GM19240 (cell line): Measurements from ENCODE around the gene LRRC9.

ENCODE experiments used
- DNase-seq: peaks from one replicate; pipeline ENCODE4 v3.0.0; 2011; ENCODE audit warnings: low spot score; ENCODE audit not compliant: insufficient read length

Gene LRRC9

DNA sequence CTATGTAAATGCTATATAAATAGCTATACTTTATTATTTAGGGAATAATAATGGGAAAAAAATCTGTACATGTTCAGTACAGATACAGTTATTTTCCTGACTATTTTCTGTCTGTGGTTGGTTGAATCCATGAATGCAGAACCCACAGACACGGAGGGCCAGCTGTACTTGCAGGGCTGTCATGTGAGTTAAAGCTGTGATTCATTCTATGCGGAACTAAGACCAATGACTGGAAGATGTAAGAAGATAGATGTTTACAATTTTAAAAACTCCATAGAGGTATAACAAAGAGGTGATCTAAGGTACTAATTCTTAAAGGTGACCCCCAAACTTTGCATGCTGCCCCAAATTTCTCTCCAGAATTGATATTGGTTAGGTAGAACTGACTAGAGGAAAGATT lies 186.4 kb downstream of the LRRC9 start:
- no peak for DNase-seq

DNA sequence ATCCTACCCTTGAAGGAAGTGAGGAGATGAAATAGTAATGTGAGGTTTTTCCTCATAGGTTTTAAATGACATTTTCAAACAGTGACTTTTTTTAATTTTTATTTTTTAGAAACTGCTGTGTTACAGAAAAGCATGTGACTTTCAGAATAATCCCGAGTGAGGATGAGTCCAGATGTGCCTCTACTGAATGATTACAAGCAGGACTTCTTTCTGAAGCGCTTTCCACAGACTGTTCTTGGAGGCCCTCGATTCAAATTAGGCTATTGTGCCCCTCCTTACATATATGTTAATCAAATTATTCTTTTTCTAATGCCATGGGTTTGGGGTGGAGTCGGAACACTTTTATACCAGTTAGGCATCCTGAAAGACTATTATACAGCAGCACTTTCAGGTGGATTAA lies 187.5 kb downstream of the LRRC9 start:
- no peak for DNase-seq

DNA sequence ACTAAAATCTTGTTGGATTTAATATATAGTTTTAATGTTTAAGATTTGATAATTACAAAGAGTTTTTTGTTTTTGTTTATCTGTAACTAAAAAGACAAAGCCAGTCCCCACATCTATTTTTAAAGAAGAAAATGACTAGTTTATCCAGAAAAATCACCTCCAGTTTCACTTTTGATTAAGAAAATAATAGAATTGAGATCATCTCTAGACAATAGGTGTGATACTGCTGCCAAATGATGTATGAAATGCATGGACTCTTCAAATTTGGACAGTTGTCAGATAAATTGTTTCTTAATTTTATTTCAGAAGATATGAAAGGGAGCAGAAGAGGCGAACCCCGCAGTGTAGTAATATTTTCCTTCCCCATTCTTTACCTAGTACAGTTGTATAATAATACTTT lies 191.8 kb downstream of the LRRC9 start:
- no peak for DNase-seq
